Spleen (tissue), 11 donors: ENCODE measurements around the gene DUOX1. TPM values are rescaled to one million over a fixed set of nuclear protein-coding genes. Genes with fewer than 3 reads are reported as not detected.
A peak's percentile ranks its signal among the peaks of the same experiment; 100 is the strongest.

Experiments
- DNase-seq: peaks from one replicate; pipeline ENCODE4 v3.0.0-alpha.2; 2020
- H3K27ac ChIP-seq, 8 donors: fragments of 200-600 bp; sonication (generic) in 7 of 8; 1 replicate in 4 of 8; 2 replicates in 4 of 8; pipeline versions ENCODE4 v1.5.0 to v1.8.0; 2016 to 2021; ENCODE audit warnings: inconsistent platforms in 4 of 8, mild to moderate bottlenecking in 4 of 8, moderate library complexity in 1 of 8
- H3K27me3 ChIP-seq, 7 donors: fragments of 200-600 bp; sonication (generic) in 6 of 7; replicated peaks in 1 of 7; 1 replicate in 4 of 7; 2 replicates in 3 of 7; pipeline versions ENCODE4 v1.5.0 to v1.8.0; 2016 to 2021; ENCODE audit warnings: inconsistent platforms in 3 of 7, mild to moderate bottlenecking in 1 of 7
- H3K36me3 ChIP-seq, 6 donors: fragments of 200-600 bp; sonication (generic) in 5 of 6; 1 replicate in 4 of 6; 2 replicates in 2 of 6; pipeline versions ENCODE4 v1.5.0 to v1.8.0; 2016 to 2021; ENCODE audit warnings: inconsistent platforms in 2 of 6
- H3K4me1 ChIP-seq, 6 donors: fragments of 200-600 bp; sonication (generic) in 5 of 6; 1 replicate in 3 of 6; 2 replicates in 3 of 6; pipeline versions ENCODE4 v1.5.0 to v1.8.0; 2016 to 2021; ENCODE audit warnings: inconsistent platforms in 3 of 6
- H3K4me3 ChIP-seq, 8 donors: fragments of 200-600 bp; sonication (generic) in 7 of 8; 1 replicate in 4 of 8; 2 replicates in 4 of 8; pipeline versions ENCODE4 v1.5.0 to v1.8.0; 2016 to 2021; ENCODE audit warnings: inconsistent platforms in 4 of 8, mild to moderate bottlenecking in 4 of 8, moderate library complexity in 2 of 8
- H3K9me3 ChIP-seq, 8 donors: fragments of 200-600 bp; sonication (generic) in 7 of 8; 1 replicate in 4 of 8; 2 replicates in 4 of 8; pipeline versions ENCODE4 v1.5.0 to v1.8.0; 2016 to 2021; ENCODE audit warnings: inconsistent platforms in 4 of 8
- POLR2A ChIP-seq, 3 donors: fragments of 450-650 bp; IDR thresholded peaks; one replicate each; pipeline ENCODE4 v1.5.1; 2017; ENCODE audit warnings: antibody characterized with exemption in 3 of 3, mild to moderate bottlenecking in 1 of 3
- POLR2AphosphoS5 ChIP-seq, 3 donors: sonication (generic); formaldehyde crosslinking; IDR thresholded peaks; one replicate each; pipeline ENCODE4 v1.5.1; 2017; ENCODE audit warnings: antibody characterized with exemption in 3 of 3
- WGBS, 5 donors: extraction: QIAGEN DNeasy Blood & Tissue Kit in 3 of 5; methylation state at CpG; one replicate each; pipeline versions ENCODE4 v1.1.5 to v1.1.7; 2013 to 2018; 5-methylcytosine and 5-hydroxymethylcytosine counted together
- intact Hi-C: fragments of 100-400 bp; cut with DNase I; formaldehyde crosslinking; loops from one replicate; pipeline ENCODE4 v1.15.0; 2023; ENCODE audit warnings: low total_unique reads
- polyA plus RNA-seq, 3 donors: library from polyadenylated mRNA; stranded (reverse); fragments of 200-250 nt; gene quantifications; one replicate each; pipeline ENCODE4 v1.2.1, GENCODE V29; 2013
- total RNA-seq, 7 donors: library from RNA; depleted of rRNA in 3 of 7; stranded (reverse); fragments of >200 nt in 3 of 7; fragmentation: NEBNext Ultra II Directional in 4 of 7; extraction: Animal tissue kit (Norgen Biotek cat#: 25700) in 4 of 7; gene quantifications; one replicate each; pipeline versions ENCODE4 v1.1.0 to v1.2.1, GENCODE V29; 2016 to 2021
- TF ChIP-seq, protein P1 (sequence below), 11 experiments: fragments of 200-600 bp in 7 of 11; fragments of 450-650 bp in 4 of 11; sonication (generic) in 4 of 11; IDR thresholded peaks in 8 of 11; conservative IDR thresholded peaks in 3 of 11; 1 replicate in 7 of 11; 2 replicates in 4 of 11; pipeline versions ENCODE4 v1.4.0 to v1.8.0; 2016 to 2021; ENCODE audit warnings: antibody characterized with exemption in 11 of 11, inconsistent platforms in 4 of 11, mild to moderate bottlenecking in 1 of 11
- donor health status: healthy with polysubstance abuse.
- donor health status: DM: no; HTN: no; CAD: no; lungs with moderate emphysema.
- donor health status: DM: no; HTN: no; CAD: no.
- donor health status: Bipolar disorder and iron deficiency.
- donor health status: healthy.
- donor health status: DM: no; HTN: no; CAD: no.
- donor health status: DM: yes; HTN: yes; CAD: no.

Gene DUOX1
- total and polyA plus RNA-seq, 10 donors = 0.04 to 0.28 (median 0.09) TPM; not detected in 5

- Histone ChIP-seq H3K36me3 (no peaks in the 10 kb centered on the region), H3K9me3 (no peaks in the 10 kb centered on the region), H3K27ac (no peak overlapping the region), H3K27me3 (peaks cover 0 to 2% (median 0%) of the 10 kb centered on the region in 7 donors), H3K4me3 (no peak overlapping the region), H3K4me1 (peaks cover 0 to 46% (median 12%) of the 10 kb centered on the region in 6 donors)
- no peak for DNase-seq
- WGBS, 5 donors = 54 to 68% (median 58%) methylated on average over 9 of the region's 9 CpGs
- intact Hi-C loops = no loop called here
- no peak for TF ChIP-seq POLR2A (IDR thresholded peaks at IDR 0.05)
- TF ChIP-seq, protein P1, sequence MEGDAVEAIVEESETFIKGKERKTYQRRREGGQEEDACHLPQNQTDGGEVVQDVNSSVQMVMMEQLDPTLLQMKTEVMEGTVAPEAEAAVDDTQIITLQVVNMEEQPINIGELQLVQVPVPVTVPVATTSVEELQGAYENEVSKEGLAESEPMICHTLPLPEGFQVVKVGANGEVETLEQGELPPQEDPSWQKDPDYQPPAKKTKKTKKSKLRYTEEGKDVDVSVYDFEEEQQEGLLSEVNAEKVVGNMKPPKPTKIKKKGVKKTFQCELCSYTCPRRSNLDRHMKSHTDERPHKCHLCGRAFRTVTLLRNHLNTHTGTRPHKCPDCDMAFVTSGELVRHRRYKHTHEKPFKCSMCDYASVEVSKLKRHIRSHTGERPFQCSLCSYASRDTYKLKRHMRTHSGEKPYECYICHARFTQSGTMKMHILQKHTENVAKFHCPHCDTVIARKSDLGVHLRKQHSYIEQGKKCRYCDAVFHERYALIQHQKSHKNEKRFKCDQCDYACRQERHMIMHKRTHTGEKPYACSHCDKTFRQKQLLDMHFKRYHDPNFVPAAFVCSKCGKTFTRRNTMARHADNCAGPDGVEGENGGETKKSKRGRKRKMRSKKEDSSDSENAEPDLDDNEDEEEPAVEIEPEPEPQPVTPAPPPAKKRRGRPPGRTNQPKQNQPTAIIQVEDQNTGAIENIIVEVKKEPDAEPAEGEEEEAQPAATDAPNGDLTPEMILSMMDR (IDR thresholded peaks at IDR 0.05 in 8 of 11, conservative IDR thresholded peaks at IDR 0.05 in 3 of 11) = no peak
- TF ChIP-seq POLR2AphosphoS5 (IDR thresholded peaks at IDR 0.05) = no peak
Observed at GRCh38 chr15:45181491-45182285, 51.9 kb downstream of the DUOX1 start.

DNA sequence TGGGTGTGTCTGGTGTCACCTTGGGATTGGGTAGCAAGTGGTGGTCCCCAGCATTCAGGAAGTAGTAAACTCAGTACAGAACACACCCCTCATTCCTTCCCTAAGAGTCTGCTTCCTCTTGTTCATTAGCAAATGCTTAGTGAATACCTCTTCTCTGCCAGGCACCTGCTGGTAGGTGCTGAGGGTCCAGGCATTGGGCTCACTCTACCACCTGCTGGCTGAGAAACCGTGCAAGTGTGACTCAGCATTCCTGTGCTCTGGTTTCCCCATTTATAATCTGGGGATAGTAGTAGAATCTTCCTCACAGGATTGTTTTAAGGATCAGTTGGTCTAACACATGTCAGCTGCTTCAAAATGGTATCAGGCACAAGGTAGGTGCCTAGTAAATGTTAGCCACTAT is 53.2 kb downstream of the DUOX1 start:
- Histone ChIP-seq H3K4me3 (no peak overlapping the region), H3K9me3 (no peaks in the 10 kb centered on the region), H3K27ac (no peak overlapping the region), H3K36me3 (no peaks in the 10 kb centered on the region), H3K4me1 (peaks cover under 1 to 57% (median 21%) of the 10 kb centered on the region in 6 donors), H3K27me3 (peaks cover 0 to 15% (median 0%) of the 10 kb centered on the region in 7 donors)
- no peak for DNase-seq
- TF ChIP-seq POLR2A (IDR thresholded peaks at IDR 0.05) (no peak), POLR2AphosphoS5 (IDR thresholded peaks at IDR 0.05) (no peak)
- TF ChIP-seq, protein P1 (IDR thresholded peaks at IDR 0.05 in 8 of 11, conservative IDR thresholded peaks at IDR 0.05 in 3 of 11) = no peak
- intact Hi-C loops = no loop called here
- WGBS, 5 donors = 9 to 37% (median 23%) methylated on average over 1 of the region's 1 CpG

GRCh38 chr15:45183511-45183910 is 53.7 kb downstream of the DUOX1 start:
- intact Hi-C loops = no loop called here
- WGBS, 5 donors = 87 to 97% (median 92%) methylated on average over 2 of the region's 2 CpGs
- peak; percentile 44 for DNase-seq

More at GRCh38 chr15:45183511-45183910, 53.7 kb downstream of the DUOX1 start:
- H3K27ac ChIP-seq = no peak overlapping the region
- H3K36me3 ChIP-seq = no peaks in the 10 kb centered on the region
- TF ChIP-seq, protein P1 (IDR thresholded peaks at IDR 0.05 in 8 of 11, conservative IDR thresholded peaks at IDR 0.05 in 3 of 11) = no peak
- TF ChIP-seq POLR2AphosphoS5 (IDR thresholded peaks at IDR 0.05) (no peak), POLR2A (IDR thresholded peaks at IDR 0.05) (no peak)
- H3K4me1 ChIP-seq = peaks cover 3 to 62% (median 26%) of the 10 kb centered on the region in 6 donors
- no peak overlapping the region for H3K4me3 ChIP-seq
- peaks cover 0 to 20% (median 0%) of the 10 kb centered on the region in 7 donors for H3K27me3 ChIP-seq
- H3K9me3 ChIP-seq = no peaks in the 10 kb centered on the region
